ENCODE measurements around the gene BSDC1.

BSDC1 gene

DNA sequence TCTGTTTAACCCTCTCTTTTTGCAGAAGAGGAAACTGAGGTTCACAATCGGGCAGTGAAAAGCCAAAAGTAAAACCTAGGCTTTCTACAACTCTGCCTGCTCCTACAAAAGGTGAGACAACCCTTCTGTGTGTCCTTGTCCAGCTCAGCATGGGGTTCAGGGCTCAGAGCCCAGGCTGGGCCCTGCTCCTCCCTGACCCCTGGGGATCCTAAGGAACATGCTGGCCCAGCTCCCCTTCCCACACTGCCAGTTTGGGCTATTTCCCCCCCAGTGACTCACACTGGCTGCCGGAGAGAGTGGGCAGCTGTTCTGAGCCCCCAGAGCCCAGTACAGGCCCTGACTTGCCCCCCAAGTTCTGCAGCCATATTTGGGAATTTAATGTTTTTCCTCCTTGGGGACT lies 40.8 kb downstream of the BSDC1 start:
- TF ChIP-seq ZFX (IDR thresholded peaks at IDR 0.05): no peak
- TF ChIP-seq, protein P1, sequence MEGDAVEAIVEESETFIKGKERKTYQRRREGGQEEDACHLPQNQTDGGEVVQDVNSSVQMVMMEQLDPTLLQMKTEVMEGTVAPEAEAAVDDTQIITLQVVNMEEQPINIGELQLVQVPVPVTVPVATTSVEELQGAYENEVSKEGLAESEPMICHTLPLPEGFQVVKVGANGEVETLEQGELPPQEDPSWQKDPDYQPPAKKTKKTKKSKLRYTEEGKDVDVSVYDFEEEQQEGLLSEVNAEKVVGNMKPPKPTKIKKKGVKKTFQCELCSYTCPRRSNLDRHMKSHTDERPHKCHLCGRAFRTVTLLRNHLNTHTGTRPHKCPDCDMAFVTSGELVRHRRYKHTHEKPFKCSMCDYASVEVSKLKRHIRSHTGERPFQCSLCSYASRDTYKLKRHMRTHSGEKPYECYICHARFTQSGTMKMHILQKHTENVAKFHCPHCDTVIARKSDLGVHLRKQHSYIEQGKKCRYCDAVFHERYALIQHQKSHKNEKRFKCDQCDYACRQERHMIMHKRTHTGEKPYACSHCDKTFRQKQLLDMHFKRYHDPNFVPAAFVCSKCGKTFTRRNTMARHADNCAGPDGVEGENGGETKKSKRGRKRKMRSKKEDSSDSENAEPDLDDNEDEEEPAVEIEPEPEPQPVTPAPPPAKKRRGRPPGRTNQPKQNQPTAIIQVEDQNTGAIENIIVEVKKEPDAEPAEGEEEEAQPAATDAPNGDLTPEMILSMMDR (conservative IDR thresholded peaks at IDR 0.05): no peak
- no peak overlapping the region for H3K27ac ChIP-seq

DNA sequence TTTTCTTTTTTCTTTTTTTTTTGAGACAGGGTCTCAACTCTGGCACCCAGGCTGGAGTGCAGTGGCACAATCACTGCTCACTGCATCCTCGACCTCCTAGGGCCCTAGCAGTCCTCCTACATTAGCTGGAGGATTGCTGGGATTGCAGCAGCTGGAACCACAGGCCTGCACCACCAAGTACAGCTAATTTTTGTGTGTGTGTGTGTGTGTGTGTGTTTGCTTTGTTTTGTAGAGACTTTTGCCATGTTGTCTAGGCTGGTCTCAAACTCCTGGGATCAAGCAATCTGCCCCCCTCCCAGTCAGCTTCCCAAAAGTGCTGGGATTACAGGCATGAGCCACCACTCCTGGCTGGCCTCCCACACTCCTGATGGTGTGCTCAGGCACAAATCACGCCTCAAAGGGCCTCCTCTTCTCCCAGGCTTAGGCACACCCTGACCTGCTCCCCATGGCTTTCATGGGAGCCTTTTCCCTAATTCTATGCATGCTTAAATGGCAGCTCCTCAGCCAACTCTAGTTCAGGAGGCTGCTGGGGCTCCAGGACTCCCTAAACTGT lies 41.3 kb downstream of the BSDC1 start:
- H3K27ac ChIP-seq: peak overlapping the region; percentile 87
- no peak for TF ChIP-seq ZFX (IDR thresholded peaks at IDR 0.05)
- TF ChIP-seq, protein P1 (conservative IDR thresholded peaks at IDR 0.05): no peak

DNA sequence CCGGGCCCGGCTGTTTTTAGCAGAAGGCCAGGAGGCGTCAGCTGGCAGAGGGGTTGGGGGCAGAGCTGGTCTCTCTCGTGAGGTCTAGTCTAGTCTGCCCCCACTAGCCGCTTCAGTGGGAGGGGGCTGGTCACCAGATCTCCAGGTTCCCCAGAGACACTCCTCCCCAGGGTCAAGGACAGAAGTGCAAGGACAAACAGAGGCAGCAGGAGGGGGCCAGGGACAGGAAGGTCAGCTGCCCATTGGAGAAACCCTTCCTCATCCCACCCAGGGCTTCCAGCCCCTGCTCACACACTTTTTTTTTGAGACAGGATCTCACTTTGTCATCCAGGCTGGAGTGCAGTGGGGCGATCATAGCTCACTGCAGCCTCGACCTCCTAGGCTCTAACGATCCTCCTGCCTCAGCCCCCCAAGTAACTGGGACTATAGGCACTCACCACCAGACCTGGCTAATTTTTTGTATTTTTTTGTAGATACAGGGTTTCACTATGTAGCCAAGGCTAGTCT lies 41.9 kb downstream of the BSDC1 start:
- TF ChIP-seq, protein P1 (conservative IDR thresholded peaks at IDR 0.05): no peak
- TF ChIP-seq ZFX (IDR thresholded peaks at IDR 0.05): no peak
- H3K27ac ChIP-seq: peak overlapping the region; percentile 87

DNA sequence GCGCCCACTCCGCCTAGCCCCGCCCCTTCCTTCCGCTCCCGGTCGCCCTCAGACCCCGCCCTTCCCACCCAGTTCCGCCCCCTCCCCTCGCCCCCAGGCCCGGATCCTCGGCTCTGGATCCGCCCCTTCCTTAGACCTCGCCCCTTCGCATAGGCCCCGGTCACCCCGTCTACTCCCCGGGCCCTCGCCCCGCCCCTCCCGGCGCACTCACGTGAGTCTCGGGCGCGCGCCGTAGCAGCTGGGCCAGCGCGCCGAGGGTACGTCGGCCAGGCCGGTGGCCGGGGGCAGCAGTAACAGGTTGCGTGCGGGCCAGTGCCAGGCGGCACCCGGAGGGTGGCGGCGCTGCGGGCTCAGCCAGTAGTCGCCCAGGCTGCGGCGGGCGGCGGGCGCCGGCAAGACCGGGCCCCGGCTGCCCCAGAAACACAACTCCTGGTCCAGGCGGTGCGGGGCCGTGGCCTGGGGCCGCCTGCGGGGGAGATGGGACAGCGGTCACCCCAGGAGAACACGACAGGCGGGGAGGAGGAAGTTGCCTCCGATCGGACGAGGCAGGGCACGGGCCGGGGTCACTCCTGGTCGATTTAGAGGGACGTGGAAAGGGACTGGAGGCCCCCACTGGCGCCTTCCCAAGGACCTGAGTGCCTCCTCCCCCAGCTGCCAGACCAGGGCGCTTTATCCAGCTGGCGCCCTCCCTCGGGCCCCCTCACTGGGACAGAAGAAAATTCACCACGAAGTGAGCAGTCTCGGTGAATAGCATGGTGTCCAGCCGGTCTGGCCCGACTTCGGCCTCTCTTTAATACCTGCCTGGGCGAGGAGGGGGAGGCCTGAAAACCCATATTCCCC lies 42.6 kb downstream of the BSDC1 start:
- H3K27ac ChIP-seq: peak overlapping the region; percentile 87
- TF ChIP-seq ZFX (IDR thresholded peaks at IDR 0.05): peak; percentile 86
- TF ChIP-seq, protein P1 (conservative IDR thresholded peaks at IDR 0.05): no peak; the same call in 1 of the 2 replicates

DNA sequence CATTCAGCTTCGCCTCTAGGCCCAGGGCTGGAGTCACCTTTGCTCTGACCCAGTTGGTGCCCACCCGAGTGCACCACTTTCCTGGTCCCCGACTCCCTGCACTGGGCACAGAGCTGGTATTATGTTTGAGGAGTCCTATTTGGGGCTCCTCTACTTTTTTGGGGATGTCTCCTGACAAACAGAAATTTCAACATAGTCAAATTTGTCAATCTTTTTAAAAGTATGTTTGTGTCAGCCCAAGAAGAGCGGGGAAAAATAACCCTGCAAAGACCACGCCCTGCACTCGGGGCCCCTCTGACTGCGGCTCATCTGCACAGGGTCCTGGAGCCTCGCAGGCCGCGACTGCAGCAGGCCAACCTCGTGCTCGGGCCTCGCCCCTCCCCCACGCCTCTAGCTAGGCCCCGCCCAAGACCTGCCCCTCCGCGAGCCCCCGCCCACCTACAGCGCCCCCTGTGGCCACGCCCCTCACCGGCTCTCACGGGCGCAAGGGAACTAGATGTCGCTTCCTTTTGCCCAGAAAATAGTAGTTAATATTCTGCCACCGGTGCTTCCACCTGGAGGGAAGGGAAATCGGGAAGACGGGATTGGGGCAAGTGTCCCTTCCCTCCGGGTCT lies 43.3 kb downstream of the BSDC1 start:
- TF ChIP-seq ZFX (IDR thresholded peaks at IDR 0.05): peak; percentile 27; the same call in 1 of the 2 replicates
- TF ChIP-seq, protein P1 (conservative IDR thresholded peaks at IDR 0.05): no peak
- H3K27ac ChIP-seq: peak overlapping the region; percentile 87

DNA sequence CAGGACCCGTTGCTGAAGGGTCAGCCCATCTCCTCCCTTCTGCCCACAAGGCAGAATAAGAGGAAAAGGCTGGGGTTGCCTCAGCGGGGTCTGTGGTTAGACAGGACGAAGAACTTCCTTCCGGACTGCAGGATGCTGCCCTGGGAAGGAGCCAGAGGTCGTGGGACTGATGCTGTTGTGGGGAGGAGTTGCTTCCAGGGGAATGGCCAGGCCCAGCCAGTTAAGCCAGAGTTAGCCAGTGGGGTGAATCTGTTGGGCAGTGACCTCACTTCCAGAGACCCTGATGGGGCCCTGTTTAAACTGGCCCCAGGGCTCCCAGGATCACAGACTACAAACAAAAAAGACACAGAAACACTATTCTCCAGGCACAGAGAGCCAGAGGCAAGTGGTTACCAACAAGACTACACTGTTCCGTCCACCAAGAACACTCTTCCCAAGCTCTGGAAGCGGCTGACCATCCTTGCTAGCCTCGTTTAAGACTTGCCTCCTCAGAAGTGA lies 45.0 kb downstream of the BSDC1 start:
- TF ChIP-seq, protein P1 (conservative IDR thresholded peaks at IDR 0.05): no peak
- TF ChIP-seq ZFX (IDR thresholded peaks at IDR 0.05): no peak
- no peak overlapping the region for H3K27ac ChIP-seq
